Measurements from ENCODE around the gene UBA3.

The UBA3 gene

DNA sequence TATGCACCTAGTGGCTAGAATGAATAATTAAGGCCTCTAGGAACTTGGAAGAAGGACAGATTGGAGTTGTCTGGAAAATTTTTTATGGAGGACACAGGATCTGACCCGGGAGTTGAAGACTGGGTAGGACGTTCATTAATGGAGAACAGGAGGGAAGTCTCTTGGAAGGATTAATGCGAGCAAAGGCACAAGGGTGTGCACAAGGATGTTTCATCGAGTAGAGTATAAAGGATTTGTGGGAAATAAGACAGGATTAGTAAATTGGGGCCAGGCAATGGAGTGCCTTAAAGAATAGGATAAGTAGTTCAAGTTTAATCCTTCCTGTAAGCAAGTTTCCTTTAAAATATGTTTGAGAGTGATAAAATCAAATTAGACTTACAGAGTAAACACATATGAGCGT lies 27.7 kb upstream of the UBA3 start:
- Histone ChIP-seq H3K27ac (ENCODE audit: low read depth, low read length, poor library complexity, severe bottlenecking) (no peak overlapping the region), H3K9ac (ENCODE audit: low read length) (no peak overlapping the region), H3K79me2 (ENCODE audit: insufficient read depth, low read length) (no peaks in the 10 kb centered on the region), H3K4me1 (ENCODE audit: insufficient read depth, low read length, severe bottlenecking) (no peaks in the 10 kb centered on the region), H3K9me3 (ENCODE audit: low read length) (no peaks in the 10 kb centered on the region), H3K27me3 (ENCODE audit: insufficient read depth, low read length) (no peaks in the 10 kb centered on the region), H2AFZ (ENCODE audit: low read length) (no peak overlapping the region), H3K4me2 (ENCODE audit: low read length) (no peak overlapping the region), H3K36me3 (ENCODE audit: insufficient read depth, low read length) (peaks cover 14% of the 10 kb centered on the region; the same call in 1 of the 2 replicates), H3K9me2 (ENCODE audit: low read depth, low read length) (no peaks in the 10 kb centered on the region), H3K4me3 (ENCODE audit: low read depth, low read length, poor library complexity, severe bottlenecking) (no peak overlapping the region), H3F3A (ENCODE audit: insufficient read depth, low read length) (no peaks in the 10 kb centered on the region), H4K20me1 (ENCODE audit: insufficient read depth, low read length) (no peaks in the 10 kb centered on the region)
- TF ChIP-seq, protein P1, sequence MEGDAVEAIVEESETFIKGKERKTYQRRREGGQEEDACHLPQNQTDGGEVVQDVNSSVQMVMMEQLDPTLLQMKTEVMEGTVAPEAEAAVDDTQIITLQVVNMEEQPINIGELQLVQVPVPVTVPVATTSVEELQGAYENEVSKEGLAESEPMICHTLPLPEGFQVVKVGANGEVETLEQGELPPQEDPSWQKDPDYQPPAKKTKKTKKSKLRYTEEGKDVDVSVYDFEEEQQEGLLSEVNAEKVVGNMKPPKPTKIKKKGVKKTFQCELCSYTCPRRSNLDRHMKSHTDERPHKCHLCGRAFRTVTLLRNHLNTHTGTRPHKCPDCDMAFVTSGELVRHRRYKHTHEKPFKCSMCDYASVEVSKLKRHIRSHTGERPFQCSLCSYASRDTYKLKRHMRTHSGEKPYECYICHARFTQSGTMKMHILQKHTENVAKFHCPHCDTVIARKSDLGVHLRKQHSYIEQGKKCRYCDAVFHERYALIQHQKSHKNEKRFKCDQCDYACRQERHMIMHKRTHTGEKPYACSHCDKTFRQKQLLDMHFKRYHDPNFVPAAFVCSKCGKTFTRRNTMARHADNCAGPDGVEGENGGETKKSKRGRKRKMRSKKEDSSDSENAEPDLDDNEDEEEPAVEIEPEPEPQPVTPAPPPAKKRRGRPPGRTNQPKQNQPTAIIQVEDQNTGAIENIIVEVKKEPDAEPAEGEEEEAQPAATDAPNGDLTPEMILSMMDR (IDR thresholded peaks at IDR 0.05; ENCODE audit: low read length), result no peak
- TF ChIP-seq EZH2 (IDR thresholded peaks at IDR 0.05; ENCODE audit: borderline replicate concordance, low read length), result no peak

DNA sequence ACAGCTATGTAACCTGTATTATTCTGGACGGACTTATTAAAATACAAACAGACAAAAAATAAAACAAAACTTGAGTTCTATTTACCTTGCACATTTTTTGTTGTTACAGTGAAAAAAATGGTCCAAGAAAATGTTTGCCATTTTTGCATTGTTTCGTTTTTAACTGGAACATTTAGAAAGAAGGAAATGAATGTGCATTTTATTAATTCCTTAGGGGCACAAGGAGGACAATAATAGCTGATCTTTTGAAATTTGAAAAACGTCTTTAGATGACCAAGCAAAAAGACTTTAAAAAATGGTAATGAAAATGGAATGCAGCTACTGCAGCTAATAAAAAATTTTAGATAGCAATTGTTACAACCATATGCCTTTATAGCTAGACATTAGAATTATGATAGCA lies 25.2 kb upstream of the UBA3 start:
- H3K27ac ChIP-seq (ENCODE audit: low read depth, low read length, poor library complexity, severe bottlenecking), result no peak overlapping the region

DNA sequence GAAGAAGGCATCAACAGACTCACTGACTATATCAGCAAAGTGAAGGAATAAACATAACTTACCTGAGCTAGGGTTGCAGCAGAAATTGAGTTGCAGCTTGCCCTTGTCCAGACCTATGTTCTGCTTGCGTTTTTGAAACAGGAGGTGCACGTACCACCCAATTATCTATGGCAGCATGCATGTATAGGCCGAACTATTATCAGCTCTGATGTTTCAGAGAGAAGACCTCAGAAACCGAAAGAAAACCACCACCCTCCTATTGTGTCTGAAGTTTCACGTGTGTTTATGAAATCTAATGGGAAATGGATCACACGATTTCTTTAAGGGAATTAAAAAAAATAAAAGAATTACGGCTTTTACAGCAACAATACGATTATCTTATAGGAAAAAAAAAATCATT lies 24.4 kb upstream of the UBA3 start:
- Histone ChIP-seq H3K9ac (ENCODE audit: low read length) (no peak overlapping the region), H2AFZ (ENCODE audit: low read length) (no peak overlapping the region), H3K9me3 (ENCODE audit: low read length) (no peaks in the 10 kb centered on the region), H3F3A (ENCODE audit: insufficient read depth, low read length) (no peaks in the 10 kb centered on the region), H3K27me3 (ENCODE audit: insufficient read depth, low read length) (no peaks in the 10 kb centered on the region), H3K9me2 (ENCODE audit: low read depth, low read length) (no peaks in the 10 kb centered on the region), H3K79me2 (ENCODE audit: insufficient read depth, low read length) (no peaks in the 10 kb centered on the region), H3K27ac (ENCODE audit: low read depth, low read length, poor library complexity, severe bottlenecking) (no peak overlapping the region), H3K36me3 (ENCODE audit: insufficient read depth, low read length) (peaks cover 23% of the 10 kb centered on the region; the same call in 1 of the 2 replicates), H3K4me1 (ENCODE audit: insufficient read depth, low read length, severe bottlenecking) (no peaks in the 10 kb centered on the region), H4K20me1 (ENCODE audit: insufficient read depth, low read length) (no peaks in the 10 kb centered on the region), H3K4me3 (ENCODE audit: low read depth, low read length, poor library complexity, severe bottlenecking) (no peak overlapping the region), H3K4me2 (ENCODE audit: low read length) (no peak overlapping the region)
- TF ChIP-seq EZH2 (IDR thresholded peaks at IDR 0.05; ENCODE audit: borderline replicate concordance, low read length), result no peak
- TF ChIP-seq, protein P1 (IDR thresholded peaks at IDR 0.05; ENCODE audit: low read length), result no peak

More for the DNA sequence above, 25.2 kb upstream of the UBA3 start:
- TF ChIP-seq, protein P1 (IDR thresholded peaks at IDR 0.05; ENCODE audit: low read length), result no peak
- TF ChIP-seq EZH2 (IDR thresholded peaks at IDR 0.05; ENCODE audit: borderline replicate concordance, low read length), result no peak
- Histone ChIP-seq H3K79me2 (ENCODE audit: insufficient read depth, low read length) (no peaks in the 10 kb centered on the region), H3F3A (ENCODE audit: insufficient read depth, low read length) (no peaks in the 10 kb centered on the region), H3K9me2 (ENCODE audit: low read depth, low read length) (no peaks in the 10 kb centered on the region), H3K36me3 (ENCODE audit: insufficient read depth, low read length) (peaks cover 23% of the 10 kb centered on the region; the same call in 1 of the 2 replicates), H2AFZ (ENCODE audit: low read length) (no peak overlapping the region), H3K4me2 (ENCODE audit: low read length) (no peak overlapping the region), H4K20me1 (ENCODE audit: insufficient read depth, low read length) (no peaks in the 10 kb centered on the region), H3K4me1 (ENCODE audit: insufficient read depth, low read length, severe bottlenecking) (no peaks in the 10 kb centered on the region), H3K27me3 (ENCODE audit: insufficient read depth, low read length) (no peaks in the 10 kb centered on the region), H3K9ac (ENCODE audit: low read length) (no peak overlapping the region), H3K9me3 (ENCODE audit: low read length) (no peaks in the 10 kb centered on the region), H3K4me3 (ENCODE audit: low read depth, low read length, poor library complexity, severe bottlenecking) (no peak overlapping the region)

Data from OCI-LY1 (cell line).